Activated B cell treated with CpG ODN at 0.5 μM for 24 hours (primary cell): ENCODE data around the gene ACSM6. TPM values are rescaled to one million over a fixed set of nuclear protein-coding genes. Genes with fewer than 3 reads are reported as not detected.
"Not testable (repeated sequence)": the region's sequence is repeated elsewhere in the genome, so short reads cannot be mapped to it uniquely, and the experiment has no call there.

Source experiments
- ATAC-seq: fragments of 200-7000 bp; cut with Tn5 transposase; one replicate; pipeline ENCODE4 v1.10.0; 2021; ENCODE audit warnings: low read depth, mild to moderate bottlenecking, moderate library complexity
- CTCF ChIA-PET: fragments of 350-600 bp; sonication (Branson Sonifier 250); formaldehyde crosslinking; loops from one replicate; lab custom pipeline; 2021; ENCODE audit warnings: antibody characterized with exemption; lab: Charles Lee
- POLR2A ChIA-PET: fragments of 350-600 bp; sonication (Branson Sonifier 250); formaldehyde crosslinking; loops from one replicate; lab custom pipeline; 2021; ENCODE audit warnings: antibody characterized with exemption; lab: Charles Lee
- DNase-seq: peaks from one replicate; pipeline ENCODE4 v3.0.0; 2022
- H3K27ac Mint-ChIP-seq: one replicate; pipeline ENCODE4 v1.8.0; 2020; ENCODE audit warnings: mixed read lengths
- H3K27me3 Mint-ChIP-seq: one replicate; pipeline ENCODE4 v1.8.0; 2021; ENCODE audit warnings: mixed read lengths
- H3K36me3 Mint-ChIP-seq: one replicate; pipeline ENCODE4 v1.8.0; 2021; ENCODE audit warnings: low read depth, mixed read lengths
- H3K4me1 Mint-ChIP-seq: one replicate; pipeline ENCODE4 v1.8.0; 2021; ENCODE audit warnings: mixed read lengths
- H3K4me3 Mint-ChIP-seq: one replicate; pipeline ENCODE4 v1.8.0; 2020; ENCODE audit warnings: mild to moderate bottlenecking, mixed read lengths
- H3K9me3 Mint-ChIP-seq: one replicate; pipeline ENCODE4 v1.8.0; 2020; ENCODE audit warnings: mixed read lengths
- CTCF ChIP-seq: fragments of 200-600 bp; IDR thresholded peaks from one replicate; pipeline ENCODE4 v1.8.0; 2022; ENCODE audit warnings: antibody characterized with exemption, mild to moderate bottlenecking
- intact Hi-C: fragments of 100-400 bp; cut with micrococcal nuclease; formaldehyde crosslinking; loops from one replicate; pipeline ENCODE4 v1.15.1; 2024
- total RNA-seq: library from RNA; stranded (reverse); gene quantifications from 2 replicates; pipeline ENCODE4 v1.2.3, GENCODE V29; 2022

Gene ACSM6
- total RNA-seq, 1 donor from 2014 or later = not detected

GRCh38 chr10:95234951-95235350 lies 40.9 kb downstream of the ACSM6 start:
- intact Hi-C loops = no loop called here
- Mint-ChIP-seq H3K36me3 (peaks cover 76% of the 10 kb centered on the region), H3K4me1 (peaks cover 36% of the 10 kb centered on the region), H3K9me3 (no peaks in the 10 kb centered on the region), H3K27me3 (no peaks in the 10 kb centered on the region), H3K4me3 (no peak overlapping the region), H3K27ac (no peak overlapping the region)
- CTCF ChIA-PET = interaction anchor here (0.5 to 2.4 kb wide), 2 partner anchors 9 to 1709 kb away, joined by 3 to 11 read pairs; no protein-coding TSS in a partner anchor
- DNase-seq (no peak), ATAC-seq (no peak)
- POLR2A ChIA-PET = interaction anchor here (0.7 kb wide), 2 partner anchors 9 to 28 kb away, joined by 4 to 8 read pairs; no protein-coding TSS in a partner anchor
- TF ChIP-seq CTCF = no peak

- CTCF ChIA-PET = interaction anchor here (1.3 kb wide), 1 partner anchor 127 kb away, joined by 7 read pairs; no protein-coding TSS in a partner anchor
- no peak for DNase-seq
- Mint-ChIP-seq H3K27ac (peak overlapping the region; percentile 81), H3K27me3 (no peaks in the 10 kb centered on the region), H3K4me3 (no peak overlapping the region), H3K4me1 (peaks cover 30% of the 10 kb centered on the region), H3K36me3 (peaks cover 79% of the 10 kb centered on the region), H3K9me3 (peaks cover 4% of the 10 kb centered on the region)
- no peak for TF ChIP-seq CTCF
- no peak for ATAC-seq
- POLR2A ChIA-PET = no interaction called here
- intact Hi-C loops = loop anchor here (1.0 kb wide), 1 partner anchor 58 kb away; no protein-coding TSS in a partner anchor
These were observed 41.6 kb downstream of the ACSM6 start for GRCh38 chr10:95235676-95236067.

DNA sequence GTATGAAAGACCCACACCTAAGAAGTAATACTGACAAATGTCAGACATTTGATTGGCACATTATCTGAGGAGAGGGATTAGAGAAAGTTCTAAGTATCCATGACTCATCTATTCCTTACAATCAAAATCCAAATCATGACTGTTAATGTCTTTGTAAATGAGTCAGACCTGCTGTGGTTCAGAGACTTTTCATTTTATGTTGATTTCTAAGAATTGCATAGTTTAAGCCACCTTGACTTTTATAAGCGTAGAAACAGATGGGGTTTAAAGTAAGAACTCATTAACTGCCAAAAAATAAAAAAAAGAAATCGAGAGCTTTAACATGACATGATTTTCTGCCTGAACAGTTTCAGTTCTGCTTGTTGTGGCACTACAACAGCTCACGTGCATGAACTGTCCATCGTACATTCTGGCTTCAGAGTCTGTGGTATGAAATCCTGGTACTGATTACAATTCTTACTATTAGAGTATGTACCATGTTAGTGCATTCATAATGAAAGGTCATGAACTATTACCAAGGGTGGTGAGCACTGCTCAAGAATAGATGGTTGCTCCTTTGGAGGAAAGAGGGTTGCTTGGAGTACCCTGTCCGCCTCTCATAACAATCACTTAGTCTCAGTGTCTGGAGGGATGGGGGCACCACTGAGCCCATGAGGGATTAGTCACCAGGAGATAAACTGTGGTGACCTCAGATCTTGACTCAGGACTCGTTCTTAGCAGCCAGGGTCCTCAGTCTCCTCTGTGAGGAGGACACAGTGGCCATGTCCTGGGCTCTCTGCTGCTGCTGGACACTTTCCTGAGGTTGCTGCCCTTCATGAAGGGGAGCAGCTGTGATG lies 42.2 kb downstream of the ACSM6 start:
- TF ChIP-seq CTCF = no peak
- peaks cover 24% of the 10 kb centered on the region for H3K4me1 Mint-ChIP-seq
- intact Hi-C loops = loop anchor here (1.0 kb wide), 1 partner anchor 57 kb away; no protein-coding TSS in a partner anchor
- CTCF ChIA-PET = interaction anchor here (1.3 kb wide), 1 partner anchor 127 kb away, joined by 7 read pairs; no protein-coding TSS in a partner anchor
- H3K27ac Mint-ChIP-seq = peak overlapping the region; percentile 81
- POLR2A ChIA-PET = no interaction called here
- H3K4me3 Mint-ChIP-seq = peak overlapping the region; percentile 38
- no peaks in the 10 kb centered on the region for H3K27me3 Mint-ChIP-seq
- peaks cover 75% of the 10 kb centered on the region for H3K36me3 Mint-ChIP-seq
- DNase-seq (no peak), ATAC-seq (peak; percentile 81)
- peaks cover 4% of the 10 kb centered on the region for H3K9me3 Mint-ChIP-seq

GRCh38 chr10:95237376-95238170 lies 43.5 kb downstream of the ACSM6 start:
- DNase-seq = no peak
- intact Hi-C loops = no loop called here
- ATAC-seq = no peak
- Mint-ChIP-seq H3K4me3 (no peak overlapping the region), H3K27ac (peak overlapping the region; percentile 81), H3K4me1 (peaks cover 22% of the 10 kb centered on the region), H3K27me3 (no peaks in the 10 kb centered on the region), H3K9me3 (peaks cover 4% of the 10 kb centered on the region), H3K36me3 (peaks cover 76% of the 10 kb centered on the region)
- ChIA-PET POLR2A (no interaction called here), CTCF (interaction anchor here (1.3 kb wide), 1 partner anchor 127 kb away, joined by 3 read pairs; no protein-coding TSS in a partner anchor)
- TF ChIP-seq CTCF = no peak

DNA sequence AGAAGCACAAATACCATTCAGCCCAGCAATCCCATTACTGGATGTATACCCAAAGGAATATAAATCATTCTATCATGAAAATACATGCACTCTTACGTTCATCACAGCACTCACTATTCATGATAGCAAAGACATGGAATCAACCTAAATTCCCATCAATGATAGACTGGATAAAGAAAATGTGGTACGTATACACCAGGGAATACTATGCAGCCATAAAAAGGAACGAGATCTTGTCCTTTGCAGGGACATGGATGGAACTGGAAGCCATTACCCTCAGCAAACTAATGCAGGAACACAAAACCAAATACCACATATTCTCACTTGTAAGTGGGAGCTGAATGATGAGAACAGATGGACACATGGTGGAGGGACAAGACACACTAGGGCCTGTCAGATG lies 46.1 kb downstream of the ACSM6 start:
- Mint-ChIP-seq H3K36me3 (peaks cover 77% of the 10 kb centered on the region), H3K4me1 (peaks cover 20% of the 10 kb centered on the region)
- H3K27ac Mint-ChIP-seq, ATAC-seq, H3K9me3 Mint-ChIP-seq, H3K4me3 Mint-ChIP-seq, DNase-seq, H3K27me3 Mint-ChIP-seq, POLR2A ChIA-PET: not testable (repeated sequence)
- intact Hi-C loops = loop anchor here (10.0 kb wide), 1 partner anchor 355 kb away; no protein-coding TSS in a partner anchor
- CTCF ChIA-PET = interaction anchor here (10.8 kb wide), 1 partner anchor 121 kb away, joined by 338 read pairs; no protein-coding TSS in a partner anchor
